Transverse colon (tissue), 4 donors: Measurements from ENCODE around the gene SUCO. TPM values are rescaled to one million over a fixed set of nuclear protein-coding genes. Genes with fewer than 3 reads are reported as not detected.
"Not testable (repeated sequence)": the region's sequence is repeated elsewhere in the genome, so short reads cannot be mapped to it uniquely, and the experiment has no call there.

Experiments used
- DNase-seq: peaks from one replicate; pipeline ENCODE4 v3.0.0-alpha.2; 2019
- H3K27ac ChIP-seq, 4 donors: fragments of 200-600 bp; sonication (generic); 2 replicates each; pipeline ENCODE4 v1.5.1; 2016 to 2018; ENCODE audit warnings: inconsistent platforms in 4 of 4
- H3K27me3 ChIP-seq: fragments of 200-600 bp; sonication (generic); 2 replicates; pipeline ENCODE4 v1.5.1; 2017; ENCODE audit warnings: inconsistent platforms
- H3K36me3 ChIP-seq, 4 donors: fragments of 200-600 bp; sonication (generic); 2 replicates each; pipeline ENCODE4 v1.5.1; 2017 to 2019; ENCODE audit warnings: inconsistent platforms in 4 of 4
- H3K4me1 ChIP-seq, 4 donors: fragments of 200-600 bp; sonication (generic); 2 replicates each; pipeline ENCODE4 v1.5.1; 2017 to 2020; ENCODE audit warnings: inconsistent platforms in 4 of 4
- H3K4me3 ChIP-seq, 4 donors: fragments of 200-600 bp; sonication (generic); 1 replicate in 1 of 4; 2 replicates in 3 of 4; pipeline versions ENCODE4 v1.5.1 to v1.6.1; 2017 to 2019; ENCODE audit warnings: inconsistent platforms in 4 of 4
- H3K9me3 ChIP-seq, 2 donors: fragments of 200-600 bp; sonication (generic); 2 replicates each; pipeline ENCODE4 v1.5.1; 2017 to 2019; ENCODE audit warnings: inconsistent platforms in 2 of 2
- EP300 ChIP-seq: sonication (generic); formaldehyde crosslinking; IDR thresholded peaks from one replicate; pipeline ENCODE4 v1.6.1; 2017; ENCODE audit warnings: antibody characterized with exemption, low read depth
- POLR2A ChIP-seq: fragments of 450-650 bp; IDR thresholded peaks from one replicate; pipeline ENCODE4 v1.6.1; 2016; ENCODE audit warnings: antibody characterized with exemption, mild to moderate bottlenecking, moderate library complexity
- POLR2AphosphoS5 ChIP-seq, 3 donors: sonication (generic); formaldehyde crosslinking; IDR thresholded peaks; one replicate each; pipeline ENCODE4 v1.6.1; 2016; ENCODE audit warnings: antibody characterized with exemption in 3 of 3
- WGBS, 2 donors: methylation state at CpG; one replicate each; pipeline ENCODE4 v1.1.5; 2018; ENCODE audit warnings: low coverage in 1 of 2; 5-methylcytosine and 5-hydroxymethylcytosine counted together
- in situ Hi-C, 4 donors: fragments of 200-750 bp; cut with MboI; loops; one replicate each; pipeline versions ENCODE4 v1.15.0 to v1.15.1; 2017; ENCODE audit warnings: low sequenced_read_pairs in 3 of 4, low pct_ligation_motif_present in 1 of 4, low pct_unique_long_range_greater_than_20kb in 1 of 4
- intact Hi-C: fragments of 100-400 bp; cut with DNase I; formaldehyde crosslinking; loops from one replicate; pipeline ENCODE4 v1.15.1; 2023; ENCODE audit warnings: low total_unique reads
- total RNA-seq, 4 donors: library from RNA; depleted of rRNA; stranded (reverse); fragments of >200 nt; gene quantifications; one replicate each; pipeline ENCODE4 v1.1.0, GENCODE V29; 2016
- TF ChIP-seq, protein P1 (sequence below), 5 experiments: fragments of 200-600 bp in 3 of 5; fragments of 450-650 bp in 2 of 5; sonication (generic) in 3 of 5; IDR thresholded peaks; 1 replicate in 2 of 5; 2 replicates in 3 of 5; pipeline ENCODE4 v1.5.1; 2016 to 2017; ENCODE audit warnings: antibody characterized with exemption in 5 of 5, inconsistent platforms in 3 of 5, mild to moderate bottlenecking in 2 of 5, moderate library complexity in 1 of 5

The SUCO gene
- total RNA-seq, 4 donors from 2014 or later = 10.1 to 48.4 (median 21.6) TPM

DNA sequence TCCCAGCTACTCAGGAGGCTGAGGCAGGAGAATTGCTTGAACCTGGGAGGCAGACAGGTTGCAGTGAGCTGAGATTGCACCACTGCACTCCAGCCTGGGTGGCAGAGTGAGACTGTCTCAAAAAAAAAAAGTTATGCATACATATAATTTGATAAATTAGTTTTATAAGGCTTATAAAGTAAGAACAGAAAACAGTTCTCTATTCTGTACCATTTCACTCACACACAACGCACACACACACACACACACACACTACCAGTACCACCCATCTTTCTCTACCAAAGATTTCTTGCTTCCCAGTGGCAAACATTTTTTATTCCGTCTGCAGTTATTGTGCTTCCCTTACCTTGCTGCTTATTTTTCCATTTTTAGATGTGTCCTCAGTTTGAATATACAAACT, 79.5 kb downstream of the SUCO start:
- 55 to 94% methylated on average over 2 of the region's 2 CpGs for WGBS, 2 donors
- DNase-seq = no peak
- no peak overlapping the region for H3K27ac ChIP-seq
- no peak overlapping the region for H3K4me3 ChIP-seq
- no peaks in the 10 kb centered on the region for H3K27me3 ChIP-seq
- intact Hi-C loops = no loop called here
- TF ChIP-seq, protein P1, sequence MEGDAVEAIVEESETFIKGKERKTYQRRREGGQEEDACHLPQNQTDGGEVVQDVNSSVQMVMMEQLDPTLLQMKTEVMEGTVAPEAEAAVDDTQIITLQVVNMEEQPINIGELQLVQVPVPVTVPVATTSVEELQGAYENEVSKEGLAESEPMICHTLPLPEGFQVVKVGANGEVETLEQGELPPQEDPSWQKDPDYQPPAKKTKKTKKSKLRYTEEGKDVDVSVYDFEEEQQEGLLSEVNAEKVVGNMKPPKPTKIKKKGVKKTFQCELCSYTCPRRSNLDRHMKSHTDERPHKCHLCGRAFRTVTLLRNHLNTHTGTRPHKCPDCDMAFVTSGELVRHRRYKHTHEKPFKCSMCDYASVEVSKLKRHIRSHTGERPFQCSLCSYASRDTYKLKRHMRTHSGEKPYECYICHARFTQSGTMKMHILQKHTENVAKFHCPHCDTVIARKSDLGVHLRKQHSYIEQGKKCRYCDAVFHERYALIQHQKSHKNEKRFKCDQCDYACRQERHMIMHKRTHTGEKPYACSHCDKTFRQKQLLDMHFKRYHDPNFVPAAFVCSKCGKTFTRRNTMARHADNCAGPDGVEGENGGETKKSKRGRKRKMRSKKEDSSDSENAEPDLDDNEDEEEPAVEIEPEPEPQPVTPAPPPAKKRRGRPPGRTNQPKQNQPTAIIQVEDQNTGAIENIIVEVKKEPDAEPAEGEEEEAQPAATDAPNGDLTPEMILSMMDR (IDR thresholded peaks at IDR 0.05) = no peak
- TF ChIP-seq POLR2A = no peak
- no peak for TF ChIP-seq POLR2AphosphoS5 (IDR thresholded peaks at IDR 0.05)
- no peak for TF ChIP-seq EP300
- no peaks in the 10 kb centered on the region for H3K9me3 ChIP-seq
- H3K36me3 ChIP-seq = peaks cover 0 to 10% (median 4%) of the 10 kb centered on the region in 4 donors
- in situ Hi-C loops = loop anchor here in 1 of 4 donors (10.0 kb wide), 1 partner anchor 102 kb away; no protein-coding TSS in a partner anchor
- H3K4me1 ChIP-seq = no peaks in the 10 kb centered on the region

DNA sequence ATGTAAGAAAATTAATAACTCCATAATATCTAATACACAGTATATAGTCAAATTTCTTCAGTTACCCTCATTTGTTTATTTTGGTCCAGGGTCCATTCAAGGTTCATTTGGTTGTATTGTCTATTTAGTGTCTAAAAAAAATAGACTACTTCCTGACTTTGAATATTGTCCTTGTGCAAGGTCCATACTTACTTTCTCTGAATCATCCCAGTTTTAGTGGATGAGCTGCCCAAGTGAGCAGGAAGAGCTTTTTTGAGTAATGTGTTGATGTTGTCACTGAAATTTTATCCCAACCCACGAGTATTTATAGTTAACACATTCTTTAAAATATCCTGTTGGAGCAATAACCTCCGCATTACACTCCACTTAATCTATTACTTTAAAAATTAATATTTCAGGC, 80.3 kb downstream of the SUCO start:
- Histone ChIP-seq H3K36me3 (peaks cover 0 to 10% (median 4%) of the 10 kb centered on the region in 4 donors), H3K4me3 (no peak overlapping the region), H3K9me3 (no peaks in the 10 kb centered on the region), H3K27ac (no peak overlapping the region), H3K27me3 (no peaks in the 10 kb centered on the region), H3K4me1 (no peaks in the 10 kb centered on the region)
- in situ Hi-C loops (loop anchor here in 1 of 4 donors (10.0 kb wide), 1 partner anchor 102 kb away; no protein-coding TSS in a partner anchor), intact Hi-C loops (no loop called here)
- no peak for DNase-seq
- TF ChIP-seq POLR2AphosphoS5 (IDR thresholded peaks at IDR 0.05) (no peak), POLR2A (no peak), EP300 (no peak)
- TF ChIP-seq, protein P1 (IDR thresholded peaks at IDR 0.05) = no peak
- 89 to 100% methylated on average over 2 of the region's 2 CpGs for WGBS, 2 donors

DNA sequence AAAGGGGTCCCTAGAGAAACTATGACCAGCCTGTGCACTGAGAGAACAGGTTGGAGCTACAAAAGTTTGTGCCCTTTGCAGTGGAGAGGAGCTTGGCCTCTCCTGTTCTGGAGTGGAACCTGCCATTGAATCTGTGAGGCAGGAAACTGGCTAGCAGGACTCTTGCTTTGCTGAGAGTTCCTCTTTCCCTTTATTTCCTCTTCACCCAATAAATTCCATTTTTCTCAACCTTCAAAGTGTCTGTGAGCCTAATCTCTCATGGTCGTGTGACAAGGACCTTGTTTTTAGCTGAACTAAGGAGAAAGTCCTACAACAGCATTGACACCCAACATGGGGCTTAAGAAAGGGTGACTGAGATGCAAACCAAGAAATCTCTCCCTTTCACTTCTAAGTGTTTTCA, 83.2 kb downstream of the SUCO start:
- DNase-seq = no peak
- Histone ChIP-seq H3K9me3 (peaks cover 6 to 13% of the 10 kb centered on the region in 2 donors), H3K36me3 (no peaks in the 10 kb centered on the region), H3K27ac (no peak overlapping the region), H3K4me3 (no peak overlapping the region), H3K4me1 (no peaks in the 10 kb centered on the region), H3K27me3 (no peaks in the 10 kb centered on the region)
- 33 to 52% methylated on average over 1 of the region's 1 CpG for WGBS, 2 donors
- no peak for TF ChIP-seq EP300
- TF ChIP-seq, protein P1 (IDR thresholded peaks at IDR 0.05) = no peak
- TF ChIP-seq POLR2AphosphoS5 (IDR thresholded peaks at IDR 0.05) = no peak
- TF ChIP-seq POLR2A = no peak
- intact Hi-C loops (no loop called here), in situ Hi-C loops (loop anchor here in 1 of 4 donors (10.0 kb wide), 1 partner anchor 99 kb away; no protein-coding TSS in a partner anchor)

DNA sequence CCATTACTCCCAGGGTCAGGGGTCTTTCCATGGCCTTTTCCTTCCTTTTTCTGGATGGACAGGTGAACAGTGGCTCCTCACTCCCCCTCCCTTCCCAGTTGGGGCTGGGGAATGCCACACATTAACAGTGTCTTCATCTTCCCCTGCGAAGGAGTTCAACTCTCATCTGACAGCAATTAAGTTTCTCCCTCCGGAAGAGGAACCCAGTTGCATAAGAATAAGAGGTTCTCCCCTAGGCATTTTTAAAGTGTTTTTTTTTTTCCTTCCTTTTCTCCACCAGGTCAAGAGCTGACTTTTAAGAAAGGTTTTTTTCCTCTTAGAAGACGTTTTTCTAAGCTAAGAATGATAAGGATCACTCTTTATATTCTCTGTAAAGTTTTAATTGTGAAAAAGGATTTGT, 83.7 kb downstream of the SUCO start:
- no peak for TF ChIP-seq POLR2A
- TF ChIP-seq POLR2AphosphoS5 (IDR thresholded peaks at IDR 0.05) = no peak
- TF ChIP-seq, protein P1 (IDR thresholded peaks at IDR 0.05) = no peak
- no peak for TF ChIP-seq EP300
- in situ Hi-C loops = loop anchor here in 1 of 4 donors (10.0 kb wide), 1 partner anchor 98 kb away; no protein-coding TSS in a partner anchor
- H3K27ac ChIP-seq = no peak overlapping the region
- H3K4me1 ChIP-seq = no peaks in the 10 kb centered on the region
- H3K36me3 ChIP-seq = no peaks in the 10 kb centered on the region
- 61 to 63% methylated on average over 2 to 3 of the region's 3 CpGs for WGBS, 2 donors
- peaks cover 6 to 13% of the 10 kb centered on the region in 2 donors for H3K9me3 ChIP-seq
- H3K4me3 ChIP-seq = no peak overlapping the region
- intact Hi-C loops = no loop called here
- H3K27me3 ChIP-seq = no peaks in the 10 kb centered on the region
- DNase-seq = no peak

DNA sequence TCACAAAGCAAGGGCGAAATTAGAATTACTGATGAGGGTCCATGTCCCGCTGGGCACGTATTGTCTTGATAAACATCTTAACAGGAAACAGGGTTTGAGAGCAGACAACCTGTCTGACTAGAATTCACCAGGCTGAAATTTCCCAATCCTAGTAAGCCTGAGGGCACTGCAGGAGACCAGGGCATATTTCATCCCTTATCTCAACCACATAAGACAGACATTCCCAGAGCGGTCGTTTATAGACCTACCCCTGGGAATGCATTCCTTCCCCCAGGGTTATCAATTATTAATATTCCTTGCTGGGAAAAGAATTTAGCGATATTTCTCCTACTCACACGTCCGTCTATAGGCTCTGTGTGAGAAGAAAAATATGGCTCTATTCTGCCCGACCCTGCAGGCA, 87.7 kb downstream of the SUCO start:
- H3K4me1 ChIP-seq, H3K36me3 ChIP-seq, H3K27ac ChIP-seq, H3K27me3 ChIP-seq, in situ Hi-C loops, DNase-seq, H3K4me3 ChIP-seq, intact Hi-C loops: not testable (repeated sequence)
- WGBS, 2 donors = 88 to 90% methylated on average over 6 to 9 of the region's 9 CpGs
- H3K9me3 ChIP-seq = peaks cover 6 to 13% of the 10 kb centered on the region in 2 donors
